Karpas-422 (cell line): Measurements from ENCODE around the gene PHF1. TPM values are rescaled to one million over a fixed set of nuclear protein-coding genes. Genes with fewer than 3 reads are reported as not detected.

Experiments used
- DNase-seq: peaks from one replicate; pipeline ENCODE4 v3.0.0-alpha.2; 2015
- H2AFZ ChIP-seq: fragments of 200-600 bp; sonication (generic); 2 replicates; pipeline ENCODE4 v1.6.1; 2014; ENCODE audit warnings: antibody characterized with exemption, low read length, mixed read lengths
- H3K27ac ChIP-seq: fragments of 200-600 bp; sonication (generic); 2 replicates; pipeline ENCODE4 v1.5.1; 2014; ENCODE audit warnings: mild to moderate bottlenecking, low read length, moderate library complexity
- H3K27me3 ChIP-seq: fragments of 200-600 bp; sonication (generic); 2 replicates; pipeline ENCODE4 v1.6.1; 2014; ENCODE audit warnings: low read length, mixed read lengths
- H3K36me3 ChIP-seq: fragments of 200-600 bp; sonication (generic); 2 replicates; pipeline ENCODE4 v1.6.1; 2014; ENCODE audit warnings: low read length, mixed read lengths; ENCODE audit not compliant: insufficient read depth
- H3K4me1 ChIP-seq: fragments of 200-600 bp; sonication (generic); 2 replicates; pipeline ENCODE4 v1.6.1; 2014; ENCODE audit warnings: mild to moderate bottlenecking, low read length, mixed read lengths
- H3K4me2 ChIP-seq: fragments of 200-600 bp; sonication (generic); 2 replicates; pipeline ENCODE4 v1.6.1; 2014; ENCODE audit warnings: low read length, low read depth, mild to moderate bottlenecking; ENCODE audit not compliant: poor library complexity, severe bottlenecking
- H3K4me3 ChIP-seq: fragments of 200-600 bp; sonication (generic); 2 replicates; pipeline ENCODE4 v1.5.1; 2014; ENCODE audit warnings: mild to moderate bottlenecking, antibody characterized with exemption, low read length, mixed read lengths
- H3K79me2 ChIP-seq: fragments of 200-600 bp; sonication (generic); 2 replicates; pipeline ENCODE4 v1.6.1; 2014; ENCODE audit warnings: mild to moderate bottlenecking, low read length, mixed read lengths
- H3K9ac ChIP-seq: fragments of 200-600 bp; sonication (generic); 2 replicates; pipeline ENCODE4 v1.6.0; 2014; ENCODE audit warnings: low read length
- H3K9me2 ChIP-seq: fragments of 200-600 bp; sonication (generic), shearing (Covaris generic); replicated peaks from 2 replicates; pipeline ENCODE4 v1.6.0; 2014; ENCODE audit warnings: mild to moderate bottlenecking, low read length, moderate library complexity; ENCODE audit not compliant: insufficient read depth
- H3K9me3 ChIP-seq: fragments of 300-700, 200-600 bp; sonication (generic); 2 replicates; pipeline ENCODE4 v1.6.1; 2014; ENCODE audit warnings: low read length, mixed read lengths
- H4K20me1 ChIP-seq: fragments of 200-600 bp; sonication (generic); 2 replicates; pipeline ENCODE4 v1.6.1; 2014; ENCODE audit warnings: mild to moderate bottlenecking, antibody characterized with exemption, low read length, low read depth; ENCODE audit not compliant: insufficient read depth
- total RNA-seq: library from RNA; depleted of rRNA; stranded (reverse); fragments of >200 nt; shearing (Covaris generic); gene quantifications from 2 replicates; pipeline ENCODE4 v1.2.3, GENCODE V29; 2014; ENCODE audit warnings: low replicate concordance

Gene PHF1
- total RNA-seq, 1 experiment from 2014 or later, result 32.6 TPM

DNA sequence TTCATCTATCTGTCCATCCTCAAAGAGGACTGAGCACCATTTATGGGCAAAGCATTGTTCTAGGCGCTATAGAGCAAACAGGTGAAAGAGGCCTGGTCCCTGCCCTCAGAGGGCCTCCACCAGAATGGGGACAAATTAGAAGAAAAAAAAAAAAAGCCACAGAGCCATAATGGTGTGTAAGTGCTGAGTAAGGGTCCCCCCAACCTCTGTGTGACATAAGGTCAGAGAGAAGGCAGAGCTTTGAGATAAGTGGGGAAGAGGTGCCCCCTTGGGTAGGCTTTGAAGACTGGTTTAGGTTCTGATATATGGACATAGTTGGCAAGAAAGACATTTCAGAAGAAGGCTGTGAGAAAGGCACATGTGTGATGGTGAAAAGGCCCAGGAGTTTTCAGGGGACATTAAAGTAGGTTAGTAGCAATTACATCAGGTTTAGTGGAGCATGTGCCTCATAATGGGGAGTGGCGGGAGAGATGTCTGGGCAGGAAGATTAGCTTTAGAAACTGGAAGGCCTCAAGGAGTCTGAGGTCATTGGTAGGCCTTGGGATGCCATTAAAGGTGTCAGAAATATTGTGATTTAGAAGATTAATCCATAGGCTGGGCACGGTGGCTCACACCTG lies 28.3 kb downstream of the PHF1 start:
- no peak overlapping the region for H2AFZ ChIP-seq
- H3K4me1 ChIP-seq, result no peaks in the 10 kb centered on the region
- no peak overlapping the region for H3K4me3 ChIP-seq
- H3K36me3 ChIP-seq, result peaks cover 25% of the 10 kb centered on the region
- no peaks in the 10 kb centered on the region for H3K9me3 ChIP-seq
- H3K79me2 ChIP-seq, result no peaks in the 10 kb centered on the region
- H4K20me1 ChIP-seq, result no peaks in the 10 kb centered on the region
- no peaks in the 10 kb centered on the region for H3K9me2 ChIP-seq
- DNase-seq, result no peak
- H3K27ac ChIP-seq, result no peak overlapping the region
- no peak overlapping the region for H3K4me2 ChIP-seq
- H3K27me3 ChIP-seq, result no peaks in the 10 kb centered on the region
- H3K9ac ChIP-seq, result no peak overlapping the region

DNA sequence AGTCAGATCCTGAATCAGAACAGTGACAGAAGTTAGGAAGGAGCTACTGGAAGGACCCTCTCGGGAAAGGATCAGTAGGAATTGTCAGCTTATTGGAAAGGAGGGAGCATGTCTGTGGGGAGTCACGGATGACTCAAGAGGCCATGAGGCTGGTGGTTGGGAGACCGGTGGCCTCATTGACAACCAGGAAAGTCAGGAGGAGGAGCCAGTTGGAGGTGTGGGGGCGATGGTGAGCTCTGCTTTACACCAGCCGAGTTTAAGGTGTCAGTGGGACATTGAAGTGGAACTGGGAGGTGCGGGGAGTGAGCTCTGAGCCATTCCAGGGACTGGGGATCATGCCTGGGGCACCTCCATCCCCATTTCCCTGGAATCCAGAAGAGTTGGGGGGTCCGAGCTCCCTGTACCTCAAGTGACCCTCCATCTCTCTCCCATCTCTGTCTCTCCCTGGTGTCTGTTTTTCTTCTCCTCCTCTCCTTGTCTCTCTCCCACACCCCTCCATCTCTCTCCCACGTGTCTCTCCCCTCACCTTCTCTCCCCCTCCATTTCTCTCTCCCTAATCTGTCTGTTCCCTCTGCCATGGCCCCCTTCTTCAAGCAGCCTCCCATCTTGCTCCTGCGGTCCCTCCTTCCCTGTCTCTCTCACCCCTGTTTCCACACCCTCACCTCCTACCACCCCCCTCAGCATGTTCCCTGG lies 29.3 kb downstream of the PHF1 start:
- Histone ChIP-seq H3K9me2 (no peaks in the 10 kb centered on the region), H4K20me1 (no peaks in the 10 kb centered on the region), H3K4me1 (no peaks in the 10 kb centered on the region), H3K79me2 (no peaks in the 10 kb centered on the region), H3K36me3 (peaks cover 24% of the 10 kb centered on the region), H3K4me2 (no peak overlapping the region), H3K27ac (no peak overlapping the region), H2AFZ (no peak overlapping the region), H3K4me3 (no peak overlapping the region), H3K9ac (no peak overlapping the region), H3K9me3 (no peaks in the 10 kb centered on the region), H3K27me3 (no peaks in the 10 kb centered on the region)
- no peak for DNase-seq

DNA sequence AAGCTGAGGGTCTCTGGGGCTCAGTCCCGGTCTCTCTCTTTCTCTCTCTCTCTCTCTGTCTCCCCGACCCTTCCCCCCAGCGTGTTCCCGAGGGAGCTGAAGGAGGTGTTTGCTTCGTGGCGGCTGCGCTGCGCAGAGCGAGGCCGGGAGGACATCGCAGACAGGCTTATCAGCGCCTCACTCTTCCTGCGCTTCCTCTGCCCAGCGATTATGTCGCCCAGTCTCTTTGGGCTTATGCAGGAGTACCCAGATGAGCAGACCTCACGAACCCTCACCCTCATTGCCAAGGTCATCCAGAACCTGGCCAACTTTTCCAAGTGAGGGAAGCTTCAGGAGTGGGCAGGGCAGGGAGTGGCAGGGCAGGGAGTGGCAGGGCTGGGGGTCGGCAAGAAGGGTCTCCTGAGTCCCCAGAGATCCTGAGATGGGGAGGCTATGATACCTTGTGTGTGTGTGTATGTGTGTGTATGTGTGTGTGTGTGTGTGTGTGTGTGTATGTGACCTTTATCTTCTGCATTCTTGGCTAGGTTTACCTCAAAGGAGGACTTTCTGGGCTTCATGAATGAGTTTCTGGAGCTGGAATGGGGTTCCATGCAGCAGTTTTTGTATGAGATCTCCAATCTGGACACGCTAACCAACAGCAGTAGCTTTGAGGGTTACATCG lies 30.0 kb downstream of the PHF1 start:
- Histone ChIP-seq H3K4me2 (no peak overlapping the region), H3K4me3 (no peak overlapping the region), H3K9me2 (no peaks in the 10 kb centered on the region), H3K79me2 (no peaks in the 10 kb centered on the region), H3K27me3 (no peaks in the 10 kb centered on the region), H3K9me3 (no peaks in the 10 kb centered on the region), H2AFZ (no peak overlapping the region), H3K9ac (no peak overlapping the region), H3K4me1 (no peaks in the 10 kb centered on the region), H3K36me3 (peaks cover 18% of the 10 kb centered on the region), H4K20me1 (no peaks in the 10 kb centered on the region), H3K27ac (no peak overlapping the region)
- no peak for DNase-seq

DNA sequence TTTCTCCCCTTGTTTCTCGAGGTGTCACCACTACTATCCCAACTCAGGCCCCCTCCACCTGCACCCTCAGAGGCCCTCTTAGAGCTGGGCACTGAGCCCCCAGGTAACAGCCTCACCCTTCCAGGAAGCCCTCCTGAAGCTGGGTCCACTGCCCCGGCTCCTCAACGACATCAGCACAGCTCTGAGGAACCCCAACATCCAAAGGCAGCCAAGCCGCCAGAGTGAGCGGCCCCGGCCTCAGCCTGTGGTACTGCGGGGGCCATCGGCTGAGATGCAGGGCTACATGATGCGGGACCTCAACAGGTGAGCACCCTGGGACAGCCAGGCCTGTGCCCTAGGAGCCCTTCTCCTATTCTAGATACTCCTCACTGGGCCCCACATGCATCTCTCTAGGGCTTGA lies 30.6 kb downstream of the PHF1 start:
- no peaks in the 10 kb centered on the region for H4K20me1 ChIP-seq
- no peak for DNase-seq
- H3K4me1 ChIP-seq, result no peaks in the 10 kb centered on the region
- H3K36me3 ChIP-seq, result peaks cover 18% of the 10 kb centered on the region
- H3K27ac ChIP-seq, result no peak overlapping the region
- H3K27me3 ChIP-seq, result no peaks in the 10 kb centered on the region
- H3K79me2 ChIP-seq, result no peaks in the 10 kb centered on the region
- H3K9ac ChIP-seq, result no peak overlapping the region
- no peak overlapping the region for H3K4me2 ChIP-seq
- H3K4me3 ChIP-seq, result no peak overlapping the region
- H3K9me3 ChIP-seq, result no peaks in the 10 kb centered on the region
- no peak overlapping the region for H2AFZ ChIP-seq
- no peaks in the 10 kb centered on the region for H3K9me2 ChIP-seq

DNA sequence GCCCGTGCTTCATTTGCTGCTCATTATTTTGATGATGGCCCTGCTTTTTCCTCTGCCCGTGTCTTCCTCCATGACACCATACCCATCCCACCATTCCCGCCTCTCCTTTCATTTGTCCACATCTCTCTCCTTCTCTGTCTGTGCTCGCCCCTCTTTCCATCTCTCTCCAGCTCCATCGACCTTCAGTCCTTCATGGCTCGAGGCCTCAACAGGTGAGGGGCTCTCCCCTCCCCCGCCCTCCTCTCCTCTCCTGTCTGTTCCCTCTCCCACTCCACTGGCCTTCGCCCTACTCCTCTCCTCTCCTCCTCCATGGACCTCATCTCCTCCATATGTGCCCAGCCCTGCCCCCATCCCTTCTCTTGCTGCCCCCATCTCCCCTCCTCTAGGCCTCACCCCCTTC lies 31.5 kb downstream of the PHF1 start:
- Histone ChIP-seq H3K9me2 (no peaks in the 10 kb centered on the region), H3K79me2 (no peaks in the 10 kb centered on the region), H4K20me1 (no peaks in the 10 kb centered on the region), H3K27me3 (no peaks in the 10 kb centered on the region), H2AFZ (no peak overlapping the region), H3K36me3 (peaks cover 12% of the 10 kb centered on the region), H3K4me2 (no peak overlapping the region), H3K4me3 (no peak overlapping the region), H3K9me3 (no peaks in the 10 kb centered on the region), H3K9ac (no peak overlapping the region), H3K4me1 (no peaks in the 10 kb centered on the region), H3K27ac (no peak overlapping the region)
- DNase-seq, result no peak

DNA sequence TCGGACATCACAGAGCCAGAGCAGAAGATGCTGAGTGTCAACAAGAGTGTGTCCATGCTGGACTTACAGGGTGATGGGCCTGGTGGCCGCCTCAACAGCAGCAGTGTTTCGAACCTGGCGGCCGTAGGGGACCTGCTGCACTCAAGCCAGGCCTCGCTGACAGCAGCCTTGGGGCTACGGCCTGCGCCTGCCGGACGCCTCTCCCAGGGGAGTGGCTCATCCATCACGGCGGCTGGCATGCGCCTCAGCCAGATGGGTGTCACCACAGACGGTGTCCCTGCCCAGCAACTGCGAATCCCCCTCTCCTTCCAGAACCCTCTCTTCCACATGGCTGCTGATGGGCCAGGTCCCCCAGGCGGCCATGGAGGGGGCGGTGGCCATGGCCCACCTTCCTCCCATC lies 32.2 kb downstream of the PHF1 start:
- Histone ChIP-seq H3K9ac (no peak overlapping the region), H3K27me3 (no peaks in the 10 kb centered on the region), H4K20me1 (no peaks in the 10 kb centered on the region), H3K36me3 (peaks cover 15% of the 10 kb centered on the region), H3K9me2 (no peaks in the 10 kb centered on the region), H2AFZ (no peak overlapping the region), H3K4me2 (no peak overlapping the region), H3K27ac (no peak overlapping the region), H3K9me3 (no peaks in the 10 kb centered on the region), H3K4me3 (no peak overlapping the region), H3K4me1 (no peaks in the 10 kb centered on the region), H3K79me2 (no peaks in the 10 kb centered on the region)
- no peak for DNase-seq

DNA sequence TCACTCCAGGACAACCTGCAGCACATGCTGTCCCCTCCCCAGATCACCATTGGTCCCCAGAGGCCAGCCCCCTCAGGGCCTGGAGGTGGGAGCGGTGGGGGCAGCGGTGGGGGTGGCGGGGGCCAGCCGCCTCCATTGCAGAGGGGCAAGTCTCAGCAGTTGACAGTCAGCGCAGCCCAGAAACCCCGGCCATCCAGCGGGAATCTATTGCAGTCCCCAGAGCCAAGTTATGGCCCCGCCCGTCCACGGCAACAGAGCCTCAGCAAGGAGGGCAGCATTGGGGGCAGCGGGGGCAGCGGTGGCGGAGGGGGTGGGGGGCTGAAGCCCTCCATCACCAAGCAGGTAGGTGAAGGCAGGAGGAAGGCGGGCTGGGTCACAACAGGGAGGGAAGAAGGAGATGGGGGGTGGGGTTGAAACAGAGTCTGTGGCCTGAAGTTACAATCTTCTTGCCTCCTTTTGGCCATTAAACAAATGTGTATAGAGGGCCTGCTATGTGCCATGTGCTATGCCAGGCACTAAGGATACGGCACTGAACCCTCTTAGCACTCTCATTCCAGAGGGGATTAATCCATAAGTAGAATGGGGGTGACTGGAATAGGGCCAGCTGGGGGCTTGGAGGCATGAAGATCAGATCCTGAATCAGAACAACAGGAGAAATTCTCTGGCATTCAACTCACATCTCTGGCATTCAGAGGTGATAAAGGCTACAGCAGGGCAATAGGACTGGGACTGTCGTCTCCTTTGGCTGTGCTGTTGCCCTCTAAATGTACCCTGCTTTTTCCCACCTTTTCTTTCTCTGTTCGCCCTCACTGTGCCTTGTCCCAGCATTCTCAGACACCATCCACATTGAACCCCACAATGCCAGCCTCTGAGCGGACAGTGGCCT lies 33.0 kb downstream of the PHF1 start:
- H3K4me1 ChIP-seq, result no peaks in the 10 kb centered on the region
- H3K4me3 ChIP-seq, result no peak overlapping the region
- H3K4me2 ChIP-seq, result no peak overlapping the region
- no peaks in the 10 kb centered on the region for H3K79me2 ChIP-seq
- H2AFZ ChIP-seq, result no peak overlapping the region
- H3K27me3 ChIP-seq, result no peaks in the 10 kb centered on the region
- H4K20me1 ChIP-seq, result no peaks in the 10 kb centered on the region
- H3K9me2 ChIP-seq, result no peaks in the 10 kb centered on the region
- H3K27ac ChIP-seq, result no peak overlapping the region
- peaks cover 13% of the 10 kb centered on the region; the same call in 1 of the 2 replicates for H3K36me3 ChIP-seq
- no peak overlapping the region for H3K9ac ChIP-seq
- DNase-seq, result no peak
- H3K9me3 ChIP-seq, result no peaks in the 10 kb centered on the region

DNA sequence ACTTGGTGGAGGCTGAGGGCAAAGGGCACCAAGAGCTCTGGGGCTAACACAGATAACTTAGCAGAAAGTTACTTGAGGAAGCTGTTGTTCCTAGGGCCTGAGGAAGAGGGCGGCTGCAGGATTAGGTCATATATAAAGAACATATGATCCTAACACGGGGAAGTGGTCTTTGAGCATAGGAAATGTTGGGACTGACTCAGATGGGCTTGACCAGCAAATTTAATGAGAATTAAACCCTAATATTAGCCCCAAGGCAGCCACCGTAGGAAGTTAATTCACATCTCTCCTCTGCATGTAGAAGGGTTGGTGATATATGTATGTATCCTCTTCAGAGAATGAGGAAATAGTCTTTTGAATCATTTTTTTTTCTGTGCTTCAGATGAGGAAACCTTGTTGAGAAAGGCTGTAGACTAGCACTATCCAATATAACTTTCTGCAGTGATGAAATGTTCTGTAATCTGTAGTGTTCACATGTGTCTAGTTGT lies 34.3 kb downstream of the PHF1 start:
- no peak overlapping the region for H3K27ac ChIP-seq
- no peak overlapping the region for H3K9ac ChIP-seq
- H4K20me1 ChIP-seq, result no peaks in the 10 kb centered on the region
- H3K9me2 ChIP-seq, result no peaks in the 10 kb centered on the region
- H3K4me3 ChIP-seq, result no peak overlapping the region
- H2AFZ ChIP-seq, result no peak overlapping the region
- H3K79me2 ChIP-seq, result no peaks in the 10 kb centered on the region
- H3K9me3 ChIP-seq, result no peaks in the 10 kb centered on the region
- DNase-seq, result no peak
- H3K4me1 ChIP-seq, result no peaks in the 10 kb centered on the region
- H3K36me3 ChIP-seq, result peaks cover 13% of the 10 kb centered on the region; the same call in 1 of the 2 replicates
- no peaks in the 10 kb centered on the region for H3K27me3 ChIP-seq
- H3K4me2 ChIP-seq, result no peak overlapping the region
